Dermis blood vessel endothelial cell (primary cell): ENCODE data around the gene CBARP. TPM values are rescaled to one million over a fixed set of nuclear protein-coding genes. Genes with fewer than 3 reads are reported as not detected.
A peak's percentile ranks its signal among the peaks of the same experiment; 100 is the strongest.

Experiments used
- DNase-seq: peaks from one replicate; pipeline ENCODE4 v3.0.0; 2010
- total RNA-seq: library from RNA; depleted of rRNA; stranded (reverse); fragments of >200 nt; gene quantifications from 2 replicates; pipeline ENCODE4 v1.2.3, GENCODE V29; 2014

The CBARP gene
- total RNA-seq, 1 donor from 2014 or later, result 2.7 TPM

DNA sequence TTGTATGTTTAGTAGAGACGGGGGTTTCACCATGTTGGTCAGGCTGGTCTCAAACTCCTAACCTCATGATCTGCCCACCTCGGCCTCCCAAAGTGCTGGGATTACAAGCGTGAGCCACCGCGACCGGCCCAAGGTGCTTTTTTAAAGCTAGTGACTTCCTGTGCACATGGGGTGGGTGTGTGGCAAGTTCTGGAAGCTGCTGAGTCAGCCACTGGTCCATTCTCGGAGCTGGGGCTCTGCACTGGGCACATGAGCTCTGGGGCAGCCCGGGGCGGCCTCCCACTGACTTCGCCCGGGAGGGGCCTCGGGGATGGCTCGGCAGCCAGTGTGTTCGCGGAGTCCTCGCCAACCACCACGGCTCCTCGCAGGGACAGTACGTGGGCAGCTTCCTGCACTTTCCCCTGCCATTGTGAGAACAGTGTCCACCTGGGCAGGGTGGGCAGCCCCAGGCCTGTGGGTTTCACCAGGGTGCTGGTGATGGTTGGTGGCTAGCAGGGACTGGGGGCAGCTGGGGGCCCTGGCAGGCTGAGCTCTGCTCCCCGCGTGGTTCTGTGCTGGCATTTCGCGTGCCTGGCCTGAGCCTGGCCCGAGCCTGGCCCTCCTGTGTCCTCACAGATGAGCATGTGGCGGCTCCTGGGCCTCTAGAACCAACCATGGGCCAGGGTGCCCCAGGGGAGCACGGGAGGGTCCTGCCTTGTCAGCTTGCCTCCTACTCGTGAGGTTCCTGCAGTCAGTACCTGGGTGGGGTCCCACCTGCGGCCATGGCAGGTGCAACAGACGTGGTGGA, 12.2 kb downstream of the CBARP start:
- DNase-seq, result no peak

- no peak for DNase-seq
These were observed 13.0 kb downstream of the CBARP start for GRCh38 chr19:1224847-1225246.

DNA sequence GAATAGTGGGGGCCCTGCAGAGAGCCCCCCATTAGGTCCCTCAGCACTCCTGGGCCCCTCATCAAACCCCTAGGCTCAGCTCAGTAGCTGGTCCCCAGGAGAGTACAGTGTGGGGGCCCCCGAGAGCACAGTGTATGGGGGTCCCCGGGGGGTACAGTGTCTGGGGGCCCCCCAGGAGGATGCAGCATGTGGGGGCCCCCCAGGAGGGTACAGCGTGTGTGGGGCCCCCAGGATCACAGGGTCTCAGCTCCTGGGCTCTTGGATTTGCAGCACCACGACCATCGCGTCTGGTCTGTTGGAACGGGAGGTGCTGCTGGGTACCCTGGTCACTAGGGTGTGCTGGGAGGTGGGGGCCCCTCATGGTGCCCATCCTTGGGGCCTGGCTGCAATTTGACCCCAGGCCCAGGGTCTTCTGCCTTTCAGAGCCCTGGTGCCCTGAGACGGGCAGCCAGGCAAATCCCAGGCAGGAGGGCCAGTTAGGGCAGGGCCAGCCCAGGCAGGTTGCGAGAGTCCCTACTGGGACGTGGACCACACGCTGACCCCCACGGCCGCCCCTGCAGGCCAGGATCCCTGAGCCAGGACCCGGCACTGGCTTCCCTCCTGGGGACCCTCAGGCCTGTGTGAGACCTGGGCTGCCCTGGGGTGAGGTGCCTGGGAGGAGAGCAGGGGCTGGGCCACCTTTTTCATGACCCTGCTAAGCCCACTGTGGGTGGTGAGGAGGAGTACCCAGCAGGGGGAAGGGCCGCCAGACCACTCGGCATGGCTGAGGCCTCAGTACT, 13.6 kb downstream of the CBARP start:
- no peak for DNase-seq

DNA sequence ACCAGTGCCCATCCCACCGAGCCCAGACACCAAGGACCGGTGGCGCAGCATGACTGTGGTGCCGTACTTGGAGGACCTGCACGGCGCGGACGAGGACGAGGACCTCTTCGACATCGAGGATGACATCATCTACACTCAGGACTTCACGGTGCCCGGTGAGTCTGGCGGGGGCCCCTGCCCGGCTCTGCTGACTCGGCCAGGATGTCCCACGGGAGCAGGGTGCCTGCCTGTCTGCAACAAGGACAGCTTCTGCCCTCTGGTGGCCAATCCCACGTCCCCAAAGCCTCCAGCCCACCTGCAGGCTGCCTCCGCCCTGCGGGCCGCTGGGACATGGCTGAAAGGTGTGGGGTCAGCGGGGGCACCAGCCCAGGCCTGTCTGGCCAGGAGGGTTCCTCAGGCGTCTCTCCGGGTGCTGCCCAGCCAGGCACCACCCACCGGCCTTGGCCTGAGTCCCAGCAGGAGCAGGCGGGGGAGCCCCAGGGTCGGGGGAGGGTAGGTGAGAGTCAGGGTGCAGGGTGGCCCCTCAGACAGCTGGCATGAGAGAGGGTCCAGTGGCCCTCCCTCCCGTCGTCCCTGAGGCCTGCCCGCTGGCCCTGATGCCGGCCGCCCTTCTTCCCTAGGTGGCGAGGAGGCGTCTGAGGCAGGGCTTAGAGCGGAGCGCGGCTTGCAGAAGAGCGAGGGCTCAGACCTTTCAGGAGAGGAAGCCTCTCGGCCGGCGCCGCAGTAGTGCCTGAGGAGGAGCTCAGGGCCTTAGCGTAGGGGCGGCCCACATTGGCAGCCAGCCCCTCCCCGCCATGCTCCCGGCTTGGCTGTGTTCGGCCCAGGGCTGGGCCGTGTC, 14.6 kb downstream of the CBARP start:
- peak; percentile 63 for DNase-seq

DNA sequence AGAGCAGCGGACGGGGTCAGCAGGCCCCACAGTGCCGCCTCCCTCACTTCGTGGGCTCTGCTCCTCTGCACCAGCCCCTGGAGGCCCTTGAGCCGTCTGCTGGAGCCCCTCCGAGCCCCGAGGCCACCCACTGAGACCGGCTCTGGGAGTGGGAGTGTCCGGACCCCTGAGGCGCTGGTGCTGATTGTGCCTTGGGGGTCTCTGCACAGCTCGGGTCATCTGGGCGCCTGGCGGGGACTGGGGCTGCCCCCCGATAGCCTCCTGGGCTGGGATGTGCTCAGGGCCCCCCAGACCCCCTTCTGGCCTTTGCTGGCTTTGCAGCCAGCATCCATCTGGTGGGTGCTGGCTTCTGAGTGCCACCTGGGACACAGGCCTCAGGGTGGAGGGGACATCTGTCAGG, 15.4 kb downstream of the CBARP start:
- DNase-seq, result no peak

- no peak for DNase-seq
These were observed 15.9 kb downstream of the CBARP start for GRCh38 chr19:1221904-1222255.

GRCh38 chr19:1220976-1221903, 16.6 kb downstream of the CBARP start:
- peak; percentile 81 for DNase-seq

- DNase-seq, result no peak
These were observed 17.3 kb downstream of the CBARP start for GRCh38 chr19:1220477-1220930.

DNA sequence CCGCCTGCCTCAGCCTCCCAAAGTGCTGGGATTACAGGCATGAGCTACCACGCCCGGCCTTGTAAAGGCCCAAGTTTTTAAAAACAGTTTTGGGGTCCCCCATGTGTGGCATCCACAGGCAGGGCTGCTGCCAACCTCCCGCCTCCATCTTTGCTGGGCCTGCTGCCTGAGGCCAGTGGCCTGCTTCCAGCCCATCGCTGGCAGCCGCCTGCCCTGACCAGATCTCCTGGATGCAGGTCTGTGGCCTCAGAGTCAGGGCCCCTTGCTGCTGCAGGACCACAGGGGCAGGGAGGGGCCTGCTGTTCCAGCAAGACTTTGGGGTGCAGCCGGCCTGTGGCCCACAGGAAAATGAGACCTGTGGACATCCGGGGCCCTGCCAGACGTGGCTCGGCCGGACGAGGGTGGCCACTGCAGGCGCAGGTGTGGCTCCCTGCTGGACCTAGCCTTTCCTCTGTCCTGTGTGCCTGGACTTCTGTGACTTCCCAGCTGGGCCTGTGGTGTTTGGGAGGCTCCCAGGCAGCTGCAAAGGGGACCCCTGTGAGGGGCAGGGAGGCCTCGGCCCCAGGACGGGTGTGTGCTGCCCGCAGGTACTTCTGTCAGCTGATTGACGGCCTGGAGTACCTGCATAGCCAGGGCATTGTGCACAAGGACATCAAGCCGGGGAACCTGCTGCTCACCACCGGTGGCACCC, 17.9 kb downstream of the CBARP start:
- DNase-seq, result no peak

DNA sequence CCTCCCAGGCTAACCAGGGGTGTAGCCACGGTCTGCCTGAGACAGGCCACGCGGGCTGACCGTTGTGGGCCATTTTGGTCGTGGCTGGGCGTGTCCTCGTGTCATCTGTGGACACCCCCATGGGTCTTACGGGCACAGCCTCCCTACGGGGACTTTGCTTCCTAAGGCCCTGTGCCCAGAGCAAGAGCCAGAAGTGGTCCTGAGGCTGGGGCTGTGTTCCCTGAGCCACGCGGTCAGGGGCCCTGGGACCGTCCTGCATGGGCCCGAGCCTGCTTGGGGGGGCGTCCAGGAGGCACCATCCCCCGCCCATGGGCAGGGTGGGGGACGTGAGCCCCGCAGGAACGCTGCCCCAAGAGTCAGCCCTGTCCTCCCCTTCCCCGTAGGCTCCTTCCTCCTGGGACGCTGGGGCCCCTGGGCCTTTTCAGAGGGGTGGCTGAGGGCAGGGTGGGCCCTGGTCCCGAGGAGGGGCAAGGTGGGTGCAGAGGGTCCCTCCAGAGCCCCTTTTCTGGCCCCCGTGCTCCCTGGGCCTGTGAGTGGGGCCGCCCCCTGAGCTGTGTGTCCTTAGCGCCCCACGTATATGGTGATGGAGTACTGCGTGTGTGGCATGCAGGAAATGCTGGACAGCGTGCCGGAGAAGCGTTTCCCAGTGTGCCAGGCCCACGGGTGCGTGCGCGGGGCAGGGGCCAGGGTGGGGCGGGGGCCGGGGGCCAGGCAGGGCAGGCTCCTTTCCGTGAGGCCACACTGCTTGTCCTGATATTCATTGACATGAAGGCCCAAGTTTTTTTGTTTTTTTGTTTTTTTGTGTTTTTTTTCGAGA, 18.8 kb downstream of the CBARP start:
- DNase-seq, result no peak

GRCh38 chr19:1217366-1217765, 20.4 kb downstream of the CBARP start:
- DNase-seq, result no peak

DNA sequence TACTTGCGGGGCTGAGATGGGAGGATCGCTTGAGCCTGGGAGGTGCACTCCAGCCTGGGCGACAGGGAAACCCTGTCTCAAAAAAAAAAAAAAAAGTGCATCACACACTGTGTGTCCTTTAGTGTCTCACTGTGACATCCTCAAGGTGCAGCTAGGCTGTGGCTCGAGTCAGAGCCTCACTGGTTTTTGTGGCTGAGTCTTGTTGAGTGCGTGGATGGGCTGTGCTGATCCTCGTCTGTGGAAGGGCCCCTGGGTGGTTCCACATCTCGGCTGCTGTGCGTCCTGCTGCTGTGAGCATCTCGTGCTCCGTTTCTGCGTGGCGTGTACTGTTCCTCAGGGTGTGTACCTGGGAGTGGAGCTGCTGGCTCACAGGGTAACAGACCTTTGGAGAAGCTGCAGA, 21.0 kb downstream of the CBARP start:
- no peak for DNase-seq

DNA sequence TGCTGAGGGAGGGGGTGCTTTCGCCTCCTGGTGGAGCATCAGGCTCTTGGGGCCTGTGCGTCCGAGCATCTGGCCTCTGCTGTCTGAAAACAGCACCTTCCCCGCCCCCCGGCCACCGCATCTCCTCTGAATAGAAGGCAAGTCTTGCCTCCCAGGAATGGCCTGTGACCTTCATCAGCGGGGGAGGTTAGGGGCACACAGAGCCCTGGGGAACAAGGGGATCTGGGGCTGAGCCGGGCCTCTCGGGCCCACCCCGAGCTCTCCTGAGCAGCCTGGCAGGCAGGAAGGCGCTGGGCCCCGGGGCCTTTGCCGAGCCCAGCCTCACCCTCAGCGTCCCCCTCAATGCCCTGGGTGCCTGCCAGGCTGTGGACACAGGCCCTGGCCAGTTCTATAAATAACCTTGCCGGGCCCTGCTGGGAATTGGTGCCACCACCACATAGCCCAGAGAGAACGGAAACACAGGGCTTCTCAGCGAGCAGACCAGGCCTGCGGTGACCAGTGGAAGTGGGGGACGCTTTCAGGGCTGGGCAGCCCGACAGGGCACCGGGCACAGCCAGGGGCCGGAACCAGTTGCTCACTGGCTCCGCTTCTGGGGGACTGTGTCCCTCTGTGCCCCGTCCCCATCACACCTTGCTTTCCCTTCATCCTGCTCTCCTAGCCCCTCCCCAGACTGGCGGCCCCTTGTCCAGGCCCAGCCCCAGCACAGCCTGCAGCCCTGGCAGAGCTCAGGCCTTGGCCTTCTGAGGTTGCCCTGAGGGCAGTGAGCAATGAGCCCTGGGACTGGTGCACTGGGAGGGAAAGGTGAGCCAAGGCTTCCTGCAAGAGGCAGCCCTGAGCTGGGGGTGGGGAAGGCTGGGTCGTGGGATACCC, 22.7 kb downstream of the CBARP start:
- no peak for DNase-seq

- no peak for DNase-seq
These were observed 23.4 kb downstream of the CBARP start for GRCh38 chr19:1214299-1214861.

- DNase-seq, result peak; percentile 96
These were observed 24.2 kb downstream of the CBARP start for GRCh38 chr19:1213391-1214286.

- peak; percentile 92 for DNase-seq
These were observed 26.1 kb downstream of the CBARP start for GRCh38 chr19:1211494-1212234.

DNA sequence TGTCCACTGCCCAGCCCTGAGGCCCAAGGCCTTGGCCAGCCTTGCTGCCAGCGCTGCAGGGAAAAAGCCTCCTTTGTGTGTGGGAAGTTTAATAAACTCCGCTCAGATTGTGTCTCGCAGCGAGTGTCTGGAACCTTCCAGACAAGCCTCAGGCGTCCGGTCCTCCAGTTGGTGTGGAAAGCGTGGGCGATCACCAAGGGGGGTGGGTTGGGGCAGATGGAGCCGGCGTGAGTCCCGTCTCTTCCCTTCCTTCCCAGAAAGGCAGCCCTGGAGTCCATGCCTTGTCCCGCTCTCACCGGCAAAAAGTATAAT, 27.6 kb downstream of the CBARP start:
- no peak for DNase-seq
